GM04503 (cell line): Measurements from ENCODE around the gene ENPP5.
"Not testable (repeated sequence)": the region's sequence is repeated elsewhere in the genome, so short reads cannot be mapped to it uniquely, and the experiment has no call there.

Source experiments
- DNase-seq: peaks from one replicate; pipeline ENCODE4 v3.0.0-alpha.2; 2012; ENCODE audit warnings: low read depth

The ENPP5 gene

GRCh38 chr6:46175446-46175845 is 4.7 kb upstream of the ENPP5 start:
- no peak for DNase-seq

- no peak for DNase-seq
Observed at GRCh38 chr6:46174904-46175303, 4.1 kb upstream of the ENPP5 start.

GRCh38 chr6:46172176-46172575 is 1.4 kb upstream of the ENPP5 start:
- no peak for DNase-seq

- DNase-seq = no peak
Observed at GRCh38 chr6:46160102-46160501, 10.7 kb downstream of the ENPP5 start.

GRCh38 chr6:46159229-46159628 is 11.6 kb downstream of the ENPP5 start:
- no peak for DNase-seq

GRCh38 chr6:46156701-46157100 is 14.1 kb downstream of the ENPP5 start:
- no peak for DNase-seq

GRCh38 chr6:46149066-46149465 is 21.7 kb downstream of the ENPP5 start:
- DNase-seq = not testable (repeated sequence)

- DNase-seq = no peak
Observed at GRCh38 chr6:46144270-46144669, 26.5 kb downstream of the ENPP5 start.

GRCh38 chr6:46138281-46138680 is 32.5 kb downstream of the ENPP5 start:
- no peak for DNase-seq

GRCh38 chr6:46137387-46137786 is 33.4 kb downstream of the ENPP5 start:
- no peak for DNase-seq

GRCh38 chr6:46136831-46137230 is 33.9 kb downstream of the ENPP5 start:
- DNase-seq = no peak

- DNase-seq = no peak
Observed at GRCh38 chr6:46135176-46135575, 35.6 kb downstream of the ENPP5 start.

GRCh38 chr6:46134216-46134615 is 36.6 kb downstream of the ENPP5 start:
- no peak for DNase-seq

GRCh38 chr6:46131291-46131690 is 39.5 kb downstream of the ENPP5 start:
- not testable (repeated sequence) for DNase-seq

- no peak for DNase-seq
Observed at GRCh38 chr6:46130666-46131065, 40.1 kb downstream of the ENPP5 start.

GRCh38 chr6:46129629-46130511 is 40.9 kb downstream of the ENPP5 start, which contains the start of gene ENPP4:
Gene ENPP4 (plus strand): TSS chr6:46129989. CDS start chr6:46139584, 9,595 bp downstream.
- DNase-seq = peak; percentile 11

GRCh38 chr6:46129291-46129628 is 41.5 kb downstream of the ENPP5 start:
- no peak for DNase-seq

GRCh38 chr6:46128476-46128875 is 42.3 kb downstream of the ENPP5 start:
- DNase-seq = no peak

- DNase-seq = not testable (repeated sequence)
Observed at GRCh38 chr6:46119679-46120078, 51.1 kb downstream of the ENPP5 start.

GRCh38 chr6:46118836-46119235 is 51.9 kb downstream of the ENPP5 start:
- DNase-seq = no peak

GRCh38 chr6:46118157-46118556 is 52.6 kb downstream of the ENPP5 start:
- DNase-seq = no peak

GRCh38 chr6:46116289-46116688 is 54.5 kb downstream of the ENPP5 start:
- DNase-seq = no peak

GRCh38 chr6:46115634-46116033 is 55.1 kb downstream of the ENPP5 start:
- no peak for DNase-seq

GRCh38 chr6:46113370-46113769 is 57.4 kb downstream of the ENPP5 start:
- DNase-seq = no peak
